IMR-90 (cell line): ENCODE measurements around the gene CYBRD1.

ENCODE experiments used
- BHLHE40 ChIP-seq: fragments of 150-350 bp; IDR thresholded peaks from 2 replicates; pipeline ENCODE4 v1.6.1; 2016; ENCODE audit warnings: mild to moderate bottlenecking, low read depth, low read length
- CEBPB ChIP-seq: IDR thresholded peaks from 2 replicates; pipeline ENCODE4 v1.6.1; 2012; ENCODE audit warnings: low read depth, low read length, improper control_type of control experiment
- CTCF ChIP-seq: conservative IDR thresholded peaks from 2 replicates; pipeline ENCODE4 v1.5.1; 2012; ENCODE audit warnings: mild to moderate bottlenecking, low read depth, low read length, improper control_type of control experiment
- FOS ChIP-seq: fragments of 150-350 bp; IDR thresholded peaks from 2 replicates; pipeline ENCODE4 v1.6.1; 2016; ENCODE audit warnings: low read depth, low read length
- MAFK ChIP-seq: IDR thresholded peaks from 2 replicates; pipeline ENCODE4 v1.6.1; 2012; ENCODE audit warnings: low read depth, low read length, improper control_type of control experiment
- POLR2A ChIP-seq: IDR thresholded peaks from 2 replicates; pipeline ENCODE4 v1.6.1; 2012; ENCODE audit warnings: mild to moderate bottlenecking, low read depth, low read length
- RFX5 ChIP-seq: IDR thresholded peaks from 2 replicates; pipeline ENCODE4 v1.8.0; 2012; ENCODE audit warnings: low read depth, mild to moderate bottlenecking, low read length, moderate library complexity
- TF ChIP-seq, protein P1 (sequence below): fragments of 150-350 bp; IDR thresholded peaks from 2 replicates; pipeline ENCODE4 v1.6.1; 2017; ENCODE audit warnings: mild to moderate bottlenecking, antibody characterized with exemption, low read length, low read depth

GRCh38 chr2:171575606-171576005, 53.3 kb downstream of the CYBRD1 start:
- no peak for TF ChIP-seq FOS
- TF ChIP-seq MAFK: no peak
- TF ChIP-seq CTCF: no peak
- TF ChIP-seq POLR2A: no peak
- no peak for TF ChIP-seq BHLHE40
- TF ChIP-seq, protein P1, sequence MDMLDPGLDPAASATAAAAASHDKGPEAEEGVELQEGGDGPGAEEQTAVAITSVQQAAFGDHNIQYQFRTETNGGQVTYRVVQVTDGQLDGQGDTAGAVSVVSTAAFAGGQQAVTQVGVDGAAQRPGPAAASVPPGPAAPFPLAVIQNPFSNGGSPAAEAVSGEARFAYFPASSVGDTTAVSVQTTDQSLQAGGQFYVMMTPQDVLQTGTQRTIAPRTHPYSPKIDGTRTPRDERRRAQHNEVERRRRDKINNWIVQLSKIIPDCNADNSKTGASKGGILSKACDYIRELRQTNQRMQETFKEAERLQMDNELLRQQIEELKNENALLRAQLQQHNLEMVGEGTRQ: no peak
- TF ChIP-seq CEBPB: no peak
- TF ChIP-seq RFX5: no peak
